Prostate gland (tissue), 2 donors: Measurements from ENCODE around the gene ATG4B.

Experiments
- POLR2A ChIP-seq: fragments of 450-650 bp; IDR thresholded peaks from one replicate; pipeline ENCODE4 v1.6.1; 2016; ENCODE audit warnings: antibody characterized with exemption, mild to moderate bottlenecking
- TF ChIP-seq, protein P1 (sequence below), 4 experiments: fragments of 200-600 bp in 2 of 4; fragments of 450-650 bp in 2 of 4; sonication (generic) in 2 of 4; IDR thresholded peaks; 1 replicate in 3 of 4; 2 replicates in 1 of 4; pipeline ENCODE4 v1.5.1; 2016 to 2019; ENCODE audit warnings: antibody characterized with exemption in 4 of 4, mild to moderate bottlenecking in 2 of 4, moderate library complexity in 2 of 4

DNA sequence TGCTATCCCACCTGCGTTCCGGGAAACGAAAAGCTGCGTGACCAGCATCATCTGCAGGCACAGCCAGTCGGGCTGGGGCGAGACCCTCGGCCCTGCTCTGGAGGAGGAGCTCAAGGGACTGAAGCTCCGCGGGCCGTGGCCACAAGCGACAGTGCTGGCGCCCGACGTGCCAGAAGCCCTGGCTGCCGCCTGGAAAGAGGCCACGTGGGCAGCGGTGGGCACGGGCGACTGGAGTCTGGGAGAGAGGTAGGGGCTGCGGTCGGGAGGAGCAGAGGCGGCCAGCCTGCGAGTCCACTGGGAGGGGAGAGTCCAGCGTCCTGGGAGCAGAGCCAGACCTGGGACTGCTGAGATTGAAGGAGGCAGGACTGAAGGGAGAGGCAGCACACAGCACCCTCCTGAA is 39.9 kb downstream of the ATG4B start:
- TF ChIP-seq, protein P1, sequence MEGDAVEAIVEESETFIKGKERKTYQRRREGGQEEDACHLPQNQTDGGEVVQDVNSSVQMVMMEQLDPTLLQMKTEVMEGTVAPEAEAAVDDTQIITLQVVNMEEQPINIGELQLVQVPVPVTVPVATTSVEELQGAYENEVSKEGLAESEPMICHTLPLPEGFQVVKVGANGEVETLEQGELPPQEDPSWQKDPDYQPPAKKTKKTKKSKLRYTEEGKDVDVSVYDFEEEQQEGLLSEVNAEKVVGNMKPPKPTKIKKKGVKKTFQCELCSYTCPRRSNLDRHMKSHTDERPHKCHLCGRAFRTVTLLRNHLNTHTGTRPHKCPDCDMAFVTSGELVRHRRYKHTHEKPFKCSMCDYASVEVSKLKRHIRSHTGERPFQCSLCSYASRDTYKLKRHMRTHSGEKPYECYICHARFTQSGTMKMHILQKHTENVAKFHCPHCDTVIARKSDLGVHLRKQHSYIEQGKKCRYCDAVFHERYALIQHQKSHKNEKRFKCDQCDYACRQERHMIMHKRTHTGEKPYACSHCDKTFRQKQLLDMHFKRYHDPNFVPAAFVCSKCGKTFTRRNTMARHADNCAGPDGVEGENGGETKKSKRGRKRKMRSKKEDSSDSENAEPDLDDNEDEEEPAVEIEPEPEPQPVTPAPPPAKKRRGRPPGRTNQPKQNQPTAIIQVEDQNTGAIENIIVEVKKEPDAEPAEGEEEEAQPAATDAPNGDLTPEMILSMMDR (IDR thresholded peaks at IDR 0.05): no peak
- TF ChIP-seq POLR2A: no peak
